Stimulated activated naive B cell treated with anti-CD40 and anti-IgM and Interleukin-4, amounts not matched to agents 10 μg/mL and 1 μg/mL and 100 μg/mL, for 72 hours (primary cell): ENCODE data around the gene ITPK1.

Experiments used
- ATAC-seq, 2 donors: fragments of 150-1000 bp; cut with Tn5 transposase; replicated peaks; 2 replicates each; pipeline ENCODE4 v1.10.0; 2021; ENCODE audit warnings: moderate library complexity in 1 of 2
- DNase-seq: peaks from one replicate; pipeline ENCODE4 v3.0.0; 2021
- H3K27ac Mint-ChIP-seq: one replicate; pipeline ENCODE4 v1.8.0; 2022; ENCODE audit warnings: mild to moderate bottlenecking, mixed read lengths
- H3K27me3 Mint-ChIP-seq, 2 donors: one replicate each; pipeline ENCODE4 v1.8.0; 2022; ENCODE audit warnings: mixed read lengths in 2 of 2
- H3K36me3 Mint-ChIP-seq, 2 donors: one replicate each; pipeline ENCODE4 v1.8.0; 2022; ENCODE audit warnings: mixed read lengths in 2 of 2, mild to moderate bottlenecking in 1 of 2
- H3K4me1 Mint-ChIP-seq, 2 donors: one replicate each; pipeline ENCODE4 v1.8.0; 2022; ENCODE audit warnings: mixed read lengths in 2 of 2, mild to moderate bottlenecking in 1 of 2
- H3K4me3 Mint-ChIP-seq, 2 donors: one replicate each; pipeline ENCODE4 v1.8.0; 2022; ENCODE audit warnings: mild to moderate bottlenecking in 2 of 2, mixed read lengths in 2 of 2, moderate library complexity in 1 of 2
- H3K9me3 Mint-ChIP-seq, 2 donors: one replicate each; pipeline ENCODE4 v1.8.0; 2022; ENCODE audit warnings: mixed read lengths in 2 of 2, mild to moderate bottlenecking in 1 of 2

Gene ITPK1

DNA sequence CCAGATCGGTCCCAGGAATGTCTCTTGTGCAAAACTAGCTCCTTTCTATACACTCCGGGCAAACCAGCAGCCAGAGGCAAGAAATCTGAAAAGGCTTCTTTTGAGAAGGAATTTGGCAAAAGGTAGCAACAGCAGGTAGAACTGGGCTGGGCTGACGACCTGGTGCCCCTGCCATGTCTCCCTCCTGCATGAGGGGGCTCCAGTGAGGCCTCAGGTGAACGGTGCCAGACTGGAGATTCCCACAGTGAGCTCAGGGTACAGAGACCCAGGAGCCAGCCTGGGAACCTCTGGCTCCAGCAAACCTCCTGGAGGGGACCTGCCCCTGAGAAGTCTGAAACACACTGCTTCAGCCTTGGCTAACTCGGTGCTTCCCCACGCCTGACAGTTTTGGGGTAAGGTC lies 10.8 kb downstream of the ITPK1 start:
- no peak overlapping the region for H3K4me3 Mint-ChIP-seq

DNA sequence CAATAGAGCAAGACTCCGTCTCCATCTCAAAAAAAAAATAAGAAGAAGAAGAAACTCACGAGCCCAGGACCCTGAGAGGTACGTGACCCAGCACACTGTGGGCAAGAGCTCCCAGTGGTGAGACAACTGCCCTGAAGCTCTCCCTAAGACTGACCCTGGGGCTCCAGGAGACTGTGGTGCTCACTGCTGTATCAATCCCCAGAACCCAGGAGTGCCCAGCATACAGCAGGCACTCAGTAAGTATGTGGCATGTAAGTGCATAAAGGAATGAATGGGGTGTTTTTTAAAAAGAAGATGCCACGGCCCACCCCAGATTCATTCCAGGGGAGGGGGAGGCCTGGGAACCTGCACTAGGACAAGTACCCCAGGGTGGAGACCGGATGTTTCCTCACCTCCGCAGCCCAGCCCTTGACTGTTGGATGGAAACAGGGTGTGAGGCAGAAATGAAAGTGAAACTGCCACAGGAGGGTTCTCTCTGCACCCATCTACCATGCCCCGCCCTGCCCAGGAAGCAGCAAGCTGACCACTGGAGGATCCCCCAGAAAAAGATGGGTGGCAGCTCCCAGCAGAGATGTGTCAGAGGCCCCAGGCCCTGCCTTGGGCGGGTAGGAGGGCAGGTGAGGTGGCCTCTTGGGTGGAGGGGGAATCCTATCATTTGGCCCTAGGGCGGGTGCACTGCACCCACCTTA lies 12.2 kb downstream of the ITPK1 start:
- ATAC-seq (peak; percentile 95 to 96), DNase-seq (peak; percentile 34)
- H3K36me3 Mint-ChIP-seq = peaks cover 0 to 3% of the 10 kb centered on the region in 2 donors
- H3K9me3 Mint-ChIP-seq = no peaks in the 10 kb centered on the region
- peaks cover 29 to 62% of the 10 kb centered on the region in 2 donors for H3K4me1 Mint-ChIP-seq
- peak overlapping the region; percentile 94 for H3K27ac Mint-ChIP-seq
- H3K27me3 Mint-ChIP-seq = no peaks in the 10 kb centered on the region
- peak overlapping the region; percentile 67 to 81 for H3K4me3 Mint-ChIP-seq

More for the DNA sequence above, 10.8 kb downstream of the ITPK1 start:
- ATAC-seq (no peak), DNase-seq (no peak)
- H3K27ac Mint-ChIP-seq = no peak overlapping the region
- H3K27me3 Mint-ChIP-seq = no peaks in the 10 kb centered on the region
- H3K36me3 Mint-ChIP-seq = peaks cover 0 to 3% of the 10 kb centered on the region in 2 donors
- H3K9me3 Mint-ChIP-seq = no peaks in the 10 kb centered on the region
- peaks cover 41 to 76% of the 10 kb centered on the region in 2 donors for H3K4me1 Mint-ChIP-seq

DNA sequence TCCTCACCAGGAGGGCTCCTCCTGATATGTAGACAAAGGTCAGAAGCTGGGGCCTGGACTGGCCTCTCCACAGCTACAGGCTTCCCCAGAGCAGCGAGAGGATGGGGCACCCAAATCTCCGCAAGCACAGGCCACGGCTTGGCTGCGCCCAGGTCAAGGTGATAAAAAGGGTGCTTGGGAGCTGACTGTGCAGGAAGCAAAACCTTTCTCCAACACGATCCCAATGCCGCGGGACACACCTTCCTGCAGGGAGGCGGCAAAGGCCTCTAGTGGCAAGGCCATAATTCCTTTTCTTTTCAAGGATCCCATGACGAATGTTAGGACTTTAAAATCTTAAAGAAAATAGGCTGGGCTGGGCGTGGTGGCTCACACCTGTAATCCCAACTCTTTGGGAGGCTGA lies 13.6 kb downstream of the ITPK1 start:
- H3K27ac Mint-ChIP-seq = peak overlapping the region; percentile 65
- H3K27me3 Mint-ChIP-seq = no peaks in the 10 kb centered on the region
- H3K9me3 Mint-ChIP-seq = no peaks in the 10 kb centered on the region
- peaks cover 20 to 49% of the 10 kb centered on the region in 2 donors for H3K4me1 Mint-ChIP-seq
- DNase-seq (no peak), ATAC-seq (no peak)
- no peak overlapping the region for H3K4me3 Mint-ChIP-seq
- H3K36me3 Mint-ChIP-seq = peaks cover 0 to 3% of the 10 kb centered on the region in 2 donors

DNA sequence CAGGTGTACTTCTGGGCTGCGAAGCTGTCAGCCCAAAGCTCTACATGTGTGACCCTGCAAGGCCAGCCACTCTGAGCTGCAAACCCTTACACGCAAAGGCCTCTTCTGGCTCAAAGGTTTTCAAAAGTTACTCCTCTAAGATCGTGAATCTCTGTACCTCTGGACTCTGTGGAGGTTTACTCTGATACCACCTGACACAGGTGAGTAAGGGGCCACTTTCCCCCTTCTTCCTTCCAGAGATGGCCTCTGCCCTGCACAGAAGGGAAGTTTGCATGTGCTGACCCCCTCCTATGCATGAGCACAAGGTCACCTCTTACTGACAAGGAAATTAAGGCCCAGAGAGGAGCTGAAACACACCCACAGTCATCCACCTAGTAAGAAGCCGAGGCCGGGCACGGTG lies 14.5 kb downstream of the ITPK1 start:
- DNase-seq = no peak
- H3K27me3 Mint-ChIP-seq = no peaks in the 10 kb centered on the region
- H3K27ac Mint-ChIP-seq = no peak overlapping the region
- H3K9me3 Mint-ChIP-seq = no peaks in the 10 kb centered on the region
- peaks cover 3 to 6% of the 10 kb centered on the region in 2 donors for H3K36me3 Mint-ChIP-seq
- no peak for ATAC-seq
- H3K4me3 Mint-ChIP-seq = no peak overlapping the region
- peaks cover 21 to 47% of the 10 kb centered on the region in 2 donors for H3K4me1 Mint-ChIP-seq

DNA sequence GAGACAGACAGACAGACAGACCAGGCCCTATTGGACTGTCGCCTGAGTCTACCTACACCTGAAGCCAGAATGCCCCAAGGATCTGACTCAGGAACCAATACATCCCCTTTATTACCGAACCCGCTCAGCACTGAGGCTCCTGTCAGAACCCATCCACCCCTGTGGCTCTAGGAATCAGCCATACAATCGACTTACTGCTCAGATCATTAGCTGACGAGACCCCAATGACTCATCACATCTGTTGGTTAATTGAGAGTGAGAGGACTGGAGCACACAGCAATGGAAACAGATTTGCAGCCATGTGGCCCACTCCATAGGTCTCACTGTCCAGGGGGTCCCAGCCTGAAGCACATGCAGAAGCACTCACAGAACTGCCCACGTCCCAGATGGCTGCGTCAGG lies 15.2 kb downstream of the ITPK1 start:
- ATAC-seq (no peak), DNase-seq (no peak)
- H3K27me3 Mint-ChIP-seq = no peaks in the 10 kb centered on the region
- peak overlapping the region; percentile 5 for H3K27ac Mint-ChIP-seq
- no peaks in the 10 kb centered on the region for H3K9me3 Mint-ChIP-seq
- peaks cover 21 to 42% of the 10 kb centered on the region in 2 donors for H3K4me1 Mint-ChIP-seq
- H3K4me3 Mint-ChIP-seq = no peak overlapping the region
- peaks cover 6 to 10% of the 10 kb centered on the region in 2 donors for H3K36me3 Mint-ChIP-seq

DNA sequence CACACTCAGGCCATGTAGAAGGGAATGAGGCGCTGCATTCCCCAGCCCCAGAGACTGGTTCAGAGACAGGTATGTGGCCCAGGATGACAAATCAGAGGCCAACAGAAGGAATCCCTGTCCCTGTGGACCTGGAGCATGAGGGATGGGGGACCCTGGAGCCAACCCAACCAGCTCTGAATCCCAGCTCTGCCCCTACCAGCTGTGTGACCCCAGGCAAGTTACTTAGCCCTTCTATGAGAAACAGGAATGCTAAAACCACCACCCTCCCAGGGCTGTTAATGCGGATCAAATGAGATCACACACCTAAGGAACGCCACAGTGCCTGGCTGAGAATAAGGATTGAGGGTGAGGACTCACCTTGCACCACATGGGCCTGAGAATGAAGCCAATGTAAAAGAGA lies 15.6 kb downstream of the ITPK1 start:
- Mint-ChIP-seq H3K36me3 (peaks cover 6 to 11% of the 10 kb centered on the region in 2 donors), H3K4me1 (peaks cover 21 to 42% of the 10 kb centered on the region in 2 donors), H3K27me3 (no peaks in the 10 kb centered on the region), H3K27ac (no peak overlapping the region), H3K9me3 (no peaks in the 10 kb centered on the region), H3K4me3 (no peak overlapping the region)
- ATAC-seq (no peak), DNase-seq (no peak)

- Mint-ChIP-seq H3K27me3 (no peaks in the 10 kb centered on the region), H3K4me3 (no peak overlapping the region), H3K4me1 (peaks cover 25 to 42% of the 10 kb centered on the region in 2 donors), H3K36me3 (peaks cover 10 to 15% of the 10 kb centered on the region in 2 donors), H3K9me3 (no peaks in the 10 kb centered on the region), H3K27ac (no peak overlapping the region)
- ATAC-seq = no peak
- no peak for DNase-seq
These were observed 16.1 kb downstream of the ITPK1 start for GRCh38 chr14:93099643-93100042.

GRCh38 chr14:93099196-93099595 lies 16.5 kb downstream of the ITPK1 start:
- Mint-ChIP-seq H3K27me3 (no peaks in the 10 kb centered on the region), H3K4me1 (peaks cover 27 to 40% of the 10 kb centered on the region in 2 donors), H3K36me3 (peaks cover 10 to 18% of the 10 kb centered on the region in 2 donors), H3K9me3 (no peaks in the 10 kb centered on the region), H3K27ac (no peak overlapping the region), H3K4me3 (no peak overlapping the region)
- ATAC-seq = no peak
- DNase-seq = no peak

GRCh38 chr14:93096691-93097322 lies 18.9 kb downstream of the ITPK1 start:
- no peaks in the 10 kb centered on the region for H3K9me3 Mint-ChIP-seq
- DNase-seq = no peak
- H3K27ac Mint-ChIP-seq = no peak overlapping the region
- ATAC-seq = no peak
- H3K4me1 Mint-ChIP-seq = peaks cover 20 to 36% of the 10 kb centered on the region in 2 donors
- H3K36me3 Mint-ChIP-seq = peaks cover 13 to 15% of the 10 kb centered on the region in 2 donors
- no peak overlapping the region for H3K4me3 Mint-ChIP-seq
- H3K27me3 Mint-ChIP-seq = no peaks in the 10 kb centered on the region

- Mint-ChIP-seq H3K4me3 (no peak overlapping the region), H3K9me3 (no peaks in the 10 kb centered on the region), H3K36me3 (peaks cover 13 to 15% of the 10 kb centered on the region in 2 donors), H3K27me3 (no peaks in the 10 kb centered on the region), H3K27ac (peak overlapping the region; percentile 10), H3K4me1 (peaks cover 18 to 39% of the 10 kb centered on the region in 2 donors)
- DNase-seq (no peak), ATAC-seq (no peak)
These were observed 19.8 kb downstream of the ITPK1 start for GRCh38 chr14:93095742-93096510.

- Mint-ChIP-seq H3K36me3 (peaks cover 16 to 19% of the 10 kb centered on the region in 2 donors), H3K27me3 (no peaks in the 10 kb centered on the region), H3K27ac (peak overlapping the region; percentile 81), H3K4me3 (no peak overlapping the region), H3K4me1 (peaks cover 17 to 44% of the 10 kb centered on the region in 2 donors), H3K9me3 (no peaks in the 10 kb centered on the region)
- DNase-seq = no peak
- ATAC-seq = no peak
These were observed 21.4 kb downstream of the ITPK1 start for GRCh38 chr14:93094121-93094918.

- Mint-ChIP-seq H3K4me3 (no peak overlapping the region), H3K27me3 (no peaks in the 10 kb centered on the region), H3K27ac (peak overlapping the region; percentile 82), H3K36me3 (peaks cover 16 to 19% of the 10 kb centered on the region in 2 donors), H3K9me3 (no peaks in the 10 kb centered on the region), H3K4me1 (peaks cover 18 to 47% of the 10 kb centered on the region in 2 donors)
- DNase-seq = no peak
- no peak for ATAC-seq
These were observed 22.8 kb downstream of the ITPK1 start for GRCh38 chr14:93092606-93093556.

DNA sequence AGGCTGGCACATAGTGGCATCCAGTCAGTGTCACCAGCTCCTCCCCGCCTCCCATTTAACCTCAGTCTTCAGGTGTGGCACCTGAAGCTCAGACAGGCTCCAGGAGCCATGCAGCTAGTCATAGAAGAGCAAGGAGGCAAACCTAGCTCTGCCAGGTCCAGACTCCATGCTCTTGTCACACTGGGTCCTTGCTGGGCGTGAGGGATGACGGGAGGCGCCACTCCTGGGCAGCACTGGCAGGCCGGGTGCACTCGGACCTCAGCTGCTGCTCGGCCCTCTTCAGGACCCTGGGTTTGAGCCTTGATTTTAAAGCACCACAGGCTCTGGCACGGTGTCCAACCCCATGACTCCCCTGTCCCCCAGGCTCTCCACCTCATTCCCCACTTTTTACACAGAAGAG lies 24.1 kb downstream of the ITPK1 start:
- H3K4me1 Mint-ChIP-seq = peaks cover 22 to 52% of the 10 kb centered on the region in 2 donors
- H3K27ac Mint-ChIP-seq = no peak overlapping the region
- H3K4me3 Mint-ChIP-seq = no peak overlapping the region
- no peak for ATAC-seq
- no peaks in the 10 kb centered on the region for H3K9me3 Mint-ChIP-seq
- DNase-seq = no peak
- H3K27me3 Mint-ChIP-seq = no peaks in the 10 kb centered on the region
- H3K36me3 Mint-ChIP-seq = peaks cover 16 to 23% of the 10 kb centered on the region in 2 donors
